DND-41 (cell line): ENCODE measurements around the gene SP2.

ENCODE experiments used
- CTCF ChIP-seq: IDR thresholded peaks from 2 replicates; pipeline ENCODE4 v1.5.1; 2012; ENCODE audit warnings: borderline replicate concordance, low read length, moderate library complexity, mild to moderate bottlenecking; ENCODE audit not compliant: poor library complexity, severe bottlenecking; ENCODE audit errors: extremely low read depth
- EZH2 ChIP-seq: IDR thresholded peaks from 3 replicates; pipeline ENCODE4 v1.6.1; 2012; ENCODE audit warnings: borderline replicate concordance, low read depth, mild to moderate bottlenecking, moderate library complexity, low read length, inconsistent platforms; ENCODE audit not compliant: severe bottlenecking

- TF ChIP-seq CTCF (no peak), EZH2 (no peak)
Measured at GRCh38 chr17:47897561-47897960, 1.5 kb downstream of the SP2 start.
